LNCAP (cell line): ENCODE results near the gene MBNL3.

Source experiments
- TF ChIP-seq, protein P1 (sequence below): fragments of 450-650 bp; IDR thresholded peaks from 2 replicates; pipeline ENCODE4 v1.5.1; 2017; ENCODE audit warnings: mild to moderate bottlenecking

The MBNL3 gene

DNA sequence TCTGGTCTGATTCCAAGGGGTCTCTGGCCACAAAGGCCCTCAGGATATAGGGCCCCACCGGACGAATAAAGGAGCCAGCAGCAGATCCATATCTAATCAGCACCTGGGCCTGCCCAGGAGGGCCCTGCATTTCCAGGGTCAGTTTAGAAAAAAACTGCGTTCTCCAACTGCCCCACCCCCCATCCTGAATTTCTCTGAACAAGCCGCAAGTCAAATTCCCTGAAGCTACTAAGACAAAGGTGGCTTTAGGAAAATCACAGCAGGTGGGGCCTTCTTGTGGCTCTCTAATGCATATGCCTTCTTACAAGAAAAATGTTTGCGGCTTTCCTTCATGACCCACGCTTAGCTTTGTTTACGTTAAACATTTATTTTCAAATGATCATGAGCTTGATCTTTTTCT is 76.6 kb downstream of the MBNL3 start:
- TF ChIP-seq, protein P1, sequence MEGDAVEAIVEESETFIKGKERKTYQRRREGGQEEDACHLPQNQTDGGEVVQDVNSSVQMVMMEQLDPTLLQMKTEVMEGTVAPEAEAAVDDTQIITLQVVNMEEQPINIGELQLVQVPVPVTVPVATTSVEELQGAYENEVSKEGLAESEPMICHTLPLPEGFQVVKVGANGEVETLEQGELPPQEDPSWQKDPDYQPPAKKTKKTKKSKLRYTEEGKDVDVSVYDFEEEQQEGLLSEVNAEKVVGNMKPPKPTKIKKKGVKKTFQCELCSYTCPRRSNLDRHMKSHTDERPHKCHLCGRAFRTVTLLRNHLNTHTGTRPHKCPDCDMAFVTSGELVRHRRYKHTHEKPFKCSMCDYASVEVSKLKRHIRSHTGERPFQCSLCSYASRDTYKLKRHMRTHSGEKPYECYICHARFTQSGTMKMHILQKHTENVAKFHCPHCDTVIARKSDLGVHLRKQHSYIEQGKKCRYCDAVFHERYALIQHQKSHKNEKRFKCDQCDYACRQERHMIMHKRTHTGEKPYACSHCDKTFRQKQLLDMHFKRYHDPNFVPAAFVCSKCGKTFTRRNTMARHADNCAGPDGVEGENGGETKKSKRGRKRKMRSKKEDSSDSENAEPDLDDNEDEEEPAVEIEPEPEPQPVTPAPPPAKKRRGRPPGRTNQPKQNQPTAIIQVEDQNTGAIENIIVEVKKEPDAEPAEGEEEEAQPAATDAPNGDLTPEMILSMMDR = no peak

- TF ChIP-seq, protein P1 = no peak
Observed at GRCh38 chrX:132411310-132411977, 77.4 kb downstream of the MBNL3 start.

DNA sequence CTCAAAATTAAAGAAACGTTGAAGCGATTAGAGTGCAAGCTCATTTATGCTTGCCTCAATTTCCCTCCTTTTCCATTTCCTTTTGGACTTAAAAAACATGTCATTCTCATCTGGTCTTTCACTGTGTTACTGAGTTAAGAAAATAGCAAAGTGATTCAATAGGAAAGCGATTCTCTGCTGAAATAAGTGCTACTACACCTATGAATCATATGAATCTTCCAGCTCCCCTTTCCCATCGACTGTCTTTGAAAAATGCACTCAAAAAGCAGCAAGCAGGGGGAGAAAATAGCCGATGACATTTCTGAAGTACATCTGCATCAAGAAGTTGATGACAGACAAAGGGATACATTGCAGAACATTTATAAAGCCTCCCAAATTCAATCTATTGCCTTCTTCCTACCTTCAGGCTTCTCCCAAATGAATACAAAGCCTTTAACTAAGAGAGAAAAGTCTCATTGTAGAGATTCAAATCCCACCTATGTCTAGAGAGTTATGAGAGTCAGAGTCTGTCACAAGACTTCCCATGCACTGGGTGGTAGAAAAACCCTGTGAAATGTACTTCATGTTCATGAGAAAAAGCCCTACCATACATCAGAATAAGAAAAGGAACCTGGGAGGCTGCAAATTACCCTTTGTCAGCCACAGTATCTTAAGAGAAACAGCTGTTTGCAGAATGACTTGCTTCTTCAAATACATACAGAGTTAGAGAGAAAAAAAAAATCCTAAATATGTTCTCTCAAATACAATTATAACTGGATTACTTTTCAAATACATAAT is 78.9 kb downstream of the MBNL3 start:
- TF ChIP-seq, protein P1 = no peak

DNA sequence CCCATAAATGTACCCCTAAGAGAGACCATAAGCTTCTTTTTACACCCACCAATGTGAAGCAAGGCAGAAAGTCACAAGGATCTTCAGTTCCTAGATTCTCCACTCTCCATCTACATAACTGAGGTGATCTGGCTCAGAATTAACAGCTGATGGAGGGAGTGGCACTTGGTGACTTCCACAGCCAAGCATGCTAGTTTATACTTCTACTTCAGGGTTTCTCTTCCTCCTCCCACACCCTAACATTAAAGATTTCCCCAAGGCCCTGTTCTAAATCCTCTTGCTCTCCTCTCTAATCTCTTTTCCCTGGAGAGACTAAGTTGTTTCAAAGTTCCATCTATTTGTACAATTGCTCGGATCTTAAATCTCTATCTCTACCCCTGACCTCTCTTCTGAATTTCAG is 81.1 kb downstream of the MBNL3 start:
- TF ChIP-seq, protein P1 = no peak

DNA sequence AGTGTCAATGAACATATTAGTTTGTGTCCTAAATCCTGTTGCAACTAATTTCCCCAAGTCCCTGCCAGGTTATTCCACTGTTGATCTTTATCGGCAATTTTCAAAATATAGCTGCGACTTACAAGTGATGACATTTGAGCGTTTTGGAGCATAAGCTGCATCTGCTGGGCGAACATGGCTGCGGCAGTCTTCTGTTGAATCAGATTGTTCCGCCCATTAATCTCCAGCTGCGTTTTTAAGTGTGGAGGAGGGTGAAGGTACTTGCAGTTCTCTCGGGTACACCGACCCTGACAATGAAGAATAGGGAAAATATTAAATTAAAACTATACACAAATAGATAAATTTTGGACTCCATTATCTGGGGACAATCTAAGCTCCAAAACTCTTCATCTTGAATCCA is 82.7 kb downstream of the MBNL3 start:
- TF ChIP-seq, protein P1 = no peak

DNA sequence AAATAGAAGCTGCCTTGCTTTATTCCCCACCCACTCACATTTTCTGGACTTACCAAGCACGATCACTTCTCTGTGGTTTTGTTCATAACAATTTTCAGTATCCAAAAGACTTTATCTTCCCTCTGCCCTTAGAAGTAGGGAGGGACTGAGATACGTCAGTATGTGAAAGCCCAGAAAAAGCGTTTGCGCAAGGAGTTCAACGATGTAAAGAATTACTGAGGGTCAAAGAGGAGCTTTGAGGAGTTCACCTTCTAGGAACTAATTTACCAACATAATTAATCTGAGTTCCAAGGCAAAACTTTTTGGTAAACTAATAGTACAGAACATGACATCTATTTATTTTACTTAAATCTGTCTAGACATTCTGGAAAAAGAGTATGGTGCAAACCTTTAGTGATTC is 84.6 kb downstream of the MBNL3 start:
- TF ChIP-seq, protein P1 = no peak

GRCh38 chrX:132401935-132402334 is 86.9 kb downstream of the MBNL3 start:
- TF ChIP-seq, protein P1 = no peak
